T-helper 1 cell treated with Interleukin-12 subunit alpha and Interleukin-12 subunit beta and Interleukin-4 antibody, amounts not matched to agents 30 μg/mL and 1 μg/mL, for 36 hours (primary cell): ENCODE data around the gene SMIM13.
"Not testable (repeated sequence)": the region's sequence is repeated elsewhere in the genome, so short reads cannot be mapped to it uniquely, and the experiment has no call there.

Source experiments
- H3K27ac Mint-ChIP-seq: one replicate; pipeline ENCODE4 v1.8.0; 2021; ENCODE audit warnings: mild to moderate bottlenecking, mixed read lengths
- H3K27me3 Mint-ChIP-seq: one replicate; pipeline ENCODE4 v1.8.0; 2021; ENCODE audit warnings: low read depth, mixed read lengths
- H3K36me3 Mint-ChIP-seq: one replicate; pipeline ENCODE4 v1.8.0; 2021; ENCODE audit warnings: low read depth, mixed read lengths
- H3K4me1 Mint-ChIP-seq: one replicate; pipeline ENCODE4 v1.8.0; 2021; ENCODE audit warnings: low read depth, mixed read lengths
- H3K4me3 Mint-ChIP-seq: one replicate; pipeline ENCODE4 v1.8.0; 2021; ENCODE audit warnings: mild to moderate bottlenecking, moderate library complexity, mixed read lengths
- H3K9me3 Mint-ChIP-seq: one replicate; pipeline ENCODE4 v1.8.0; 2021; ENCODE audit warnings: mixed read lengths

Gene SMIM13

GRCh38 chr6:11094411-11094851 lies 797 bp downstream of the SMIM13 start:
- Mint-ChIP-seq H3K36me3 (peaks cover 4% of the 10 kb centered on the region), H3K4me1 (peaks cover 21% of the 10 kb centered on the region), H3K27ac (peak overlapping the region; percentile 96), H3K4me3 (peak overlapping the region; percentile 94), H3K27me3 (no peaks in the 10 kb centered on the region), H3K9me3 (no peaks in the 10 kb centered on the region)

GRCh38 chr6:11094941-11095340 lies 1.3 kb downstream of the SMIM13 start:
- Mint-ChIP-seq H3K36me3 (peaks cover 9% of the 10 kb centered on the region), H3K27ac (peak overlapping the region; percentile 96), H3K4me1 (peaks cover 21% of the 10 kb centered on the region), H3K27me3 (no peaks in the 10 kb centered on the region), H3K4me3 (peak overlapping the region; percentile 94), H3K9me3 (no peaks in the 10 kb centered on the region)

GRCh38 chr6:11096109-11096508 lies 2.5 kb downstream of the SMIM13 start:
- Mint-ChIP-seq H3K9me3 (no peaks in the 10 kb centered on the region), H3K27me3 (no peaks in the 10 kb centered on the region), H3K36me3 (peaks cover 12% of the 10 kb centered on the region), H3K27ac (no peak overlapping the region), H3K4me1 (peaks cover 24% of the 10 kb centered on the region), H3K4me3 (no peak overlapping the region)

GRCh38 chr6:11097476-11097875 lies 3.8 kb downstream of the SMIM13 start:
- no peak overlapping the region for H3K27ac Mint-ChIP-seq
- H3K27me3 Mint-ChIP-seq = no peaks in the 10 kb centered on the region
- no peak overlapping the region for H3K4me3 Mint-ChIP-seq
- H3K4me1 Mint-ChIP-seq = peaks cover 24% of the 10 kb centered on the region
- H3K9me3 Mint-ChIP-seq = no peaks in the 10 kb centered on the region
- H3K36me3 Mint-ChIP-seq = peaks cover 12% of the 10 kb centered on the region

- H3K27ac Mint-ChIP-seq = no peak overlapping the region
- peaks cover 12% of the 10 kb centered on the region for H3K36me3 Mint-ChIP-seq
- H3K27me3 Mint-ChIP-seq = no peaks in the 10 kb centered on the region
- peaks cover 20% of the 10 kb centered on the region for H3K4me1 Mint-ChIP-seq
- H3K4me3 Mint-ChIP-seq = no peak overlapping the region
- H3K9me3 Mint-ChIP-seq = no peaks in the 10 kb centered on the region
These were observed 4.4 kb downstream of the SMIM13 start for GRCh38 chr6:11098004-11098403.

GRCh38 chr6:11101417-11101816 lies 7.8 kb downstream of the SMIM13 start:
- Mint-ChIP-seq H3K27ac (no peak overlapping the region), H3K4me1 (peaks cover 6% of the 10 kb centered on the region), H3K4me3 (no peak overlapping the region), H3K36me3 (peaks cover 15% of the 10 kb centered on the region), H3K9me3 (no peaks in the 10 kb centered on the region), H3K27me3 (no peaks in the 10 kb centered on the region)

- Mint-ChIP-seq H3K27ac (no peak overlapping the region), H3K36me3 (peaks cover 15% of the 10 kb centered on the region), H3K9me3 (no peaks in the 10 kb centered on the region), H3K4me1 (peaks cover 3% of the 10 kb centered on the region), H3K27me3 (no peaks in the 10 kb centered on the region), H3K4me3 (no peak overlapping the region)
These were observed 9.4 kb downstream of the SMIM13 start for GRCh38 chr6:11103065-11103464.

- Mint-ChIP-seq H3K36me3 (peaks cover 4% of the 10 kb centered on the region), H3K4me1 (peaks cover 20% of the 10 kb centered on the region), H3K4me3 (no peak overlapping the region), H3K27me3 (no peaks in the 10 kb centered on the region), H3K9me3 (no peaks in the 10 kb centered on the region), H3K27ac (no peak overlapping the region)
These were observed 15.1 kb downstream of the SMIM13 start for GRCh38 chr6:11108726-11109125.

GRCh38 chr6:11110921-11111768 lies 17.5 kb downstream of the SMIM13 start, which contains the start of gene ERVFRD-1:
Gene ERVFRD-1 (minus strand): TSS chr6:11111725. CDS start chr6:11105310, 6,415 bp downstream.
- Mint-ChIP-seq H3K27me3 (no peaks in the 10 kb centered on the region), H3K36me3 (peaks cover 4% of the 10 kb centered on the region), H3K4me3 (peak within 1 kb of the TSS; percentile 58), H3K27ac (peak within 1 kb of the TSS; percentile 12), H3K4me1 (peaks cover 20% of the 10 kb centered on the region), H3K9me3 (no peaks in the 10 kb centered on the region)

GRCh38 chr6:11111769-11112437 lies 18.3 kb downstream of the SMIM13 start:
- H3K27ac Mint-ChIP-seq = peak overlapping the region; percentile 12
- H3K36me3 Mint-ChIP-seq = peaks cover 3% of the 10 kb centered on the region
- H3K27me3 Mint-ChIP-seq = no peaks in the 10 kb centered on the region
- peak overlapping the region; percentile 58 for H3K4me3 Mint-ChIP-seq
- no peaks in the 10 kb centered on the region for H3K9me3 Mint-ChIP-seq
- peaks cover 23% of the 10 kb centered on the region for H3K4me1 Mint-ChIP-seq

- no peak overlapping the region for H3K4me3 Mint-ChIP-seq
These were observed 19.4 kb downstream of the SMIM13 start for GRCh38 chr6:11113038-11113437.

GRCh38 chr6:11115808-11116536 lies 22.3 kb downstream of the SMIM13 start:
- not testable (repeated sequence) for H3K36me3 Mint-ChIP-seq, H3K9me3 Mint-ChIP-seq, H3K27ac Mint-ChIP-seq, H3K27me3 Mint-ChIP-seq, H3K4me3 Mint-ChIP-seq
- peaks cover 21% of the 10 kb centered on the region for H3K4me1 Mint-ChIP-seq

More at GRCh38 chr6:11113038-11113437, 19.4 kb downstream of the SMIM13 start:
- H3K4me1 Mint-ChIP-seq = peaks cover 23% of the 10 kb centered on the region
- H3K27ac Mint-ChIP-seq = no peak overlapping the region
- peaks cover 3% of the 10 kb centered on the region for H3K36me3 Mint-ChIP-seq
- no peaks in the 10 kb centered on the region for H3K9me3 Mint-ChIP-seq
- H3K27me3 Mint-ChIP-seq = no peaks in the 10 kb centered on the region

GRCh38 chr6:11120271-11121005 lies 26.8 kb downstream of the SMIM13 start:
- Mint-ChIP-seq H3K9me3 (no peaks in the 10 kb centered on the region), H3K27ac (no peak overlapping the region), H3K4me1 (peaks cover 13% of the 10 kb centered on the region), H3K27me3 (no peaks in the 10 kb centered on the region), H3K4me3 (no peak overlapping the region), H3K36me3 (peaks cover 4% of the 10 kb centered on the region)

- Mint-ChIP-seq H3K27me3 (no peaks in the 10 kb centered on the region), H3K9me3 (no peaks in the 10 kb centered on the region), H3K4me3 (no peak overlapping the region), H3K4me1 (peaks cover 11% of the 10 kb centered on the region), H3K27ac (no peak overlapping the region), H3K36me3 (peaks cover 6% of the 10 kb centered on the region)
These were observed 28.2 kb downstream of the SMIM13 start for GRCh38 chr6:11121851-11122250.
